ENCODE results near the gene PGLYRP3. TPM values are rescaled to one million over a fixed set of nuclear protein-coding genes. Genes with fewer than 3 reads are reported as not detected.

The PGLYRP3 gene
- total and polyA plus RNA-seq, 2 experiments from 2014 or later, result not detected

DNA sequence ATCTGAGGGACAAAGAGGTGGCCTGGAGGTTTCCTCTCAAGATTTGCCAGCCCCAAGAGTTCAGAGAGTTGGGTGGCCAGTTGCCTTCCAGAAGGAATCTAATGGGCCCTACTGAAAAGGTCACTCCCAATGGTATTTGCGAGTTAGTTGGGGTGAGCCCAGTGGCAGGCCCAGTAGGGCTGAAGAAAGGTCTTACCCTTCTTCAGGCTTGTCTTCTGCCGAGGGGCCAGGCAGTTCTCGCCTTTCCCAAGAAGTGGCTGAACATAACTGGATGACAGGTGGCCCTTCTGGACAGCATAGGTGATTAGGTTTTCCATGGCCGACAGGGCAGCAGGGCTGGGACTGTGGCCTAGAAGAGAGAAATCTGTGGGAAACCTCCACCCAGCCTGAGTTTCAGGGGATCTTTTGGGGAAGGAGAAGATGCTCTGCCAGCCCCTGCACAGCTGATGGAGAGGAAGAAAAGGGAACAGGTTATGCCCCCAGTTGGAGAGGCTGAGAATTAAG lies 28.7 kb upstream of the PGLYRP3 start:
- H3K9me3 ChIP-seq (ENCODE audit: low read depth), result no peaks in the 10 kb centered on the region
- H3K9me2 ChIP-seq (replicated peaks; ENCODE audit: insufficient read depth), result no peaks in the 10 kb centered on the region
- no peaks in the 10 kb centered on the region for H3K79me2 ChIP-seq
- no peak overlapping the region for H3K4me3 ChIP-seq
- no peaks in the 10 kb centered on the region for H3K4me1 ChIP-seq (ENCODE audit: insufficient read depth)
- whole genome bisulfite sequencing (ENCODE audit: low lambda C conversion rate, missing lambda C conversion rate), result 74% methylated on average over 4 of the region's 4 CpGs
- no peaks in the 10 kb centered on the region for H3K27me3 ChIP-seq
- H2AFZ ChIP-seq, result no peak overlapping the region
- H3K36me3 ChIP-seq (replicated peaks; ENCODE audit: insufficient read depth, low read depth), result no peaks in the 10 kb centered on the region
- DNase-seq (ENCODE audit: low spot score), result peak; percentile 2
- H3K27ac ChIP-seq, result no peak overlapping the region
- no peaks in the 10 kb centered on the region for H4K20me1 ChIP-seq (ENCODE audit: insufficient read depth, poor library complexity, severe bottlenecking)
- H3K4me2 ChIP-seq, result no peak overlapping the region
- TF ChIP-seq EZH2 (IDR thresholded peaks at IDR 0.05; ENCODE audit: borderline replicate concordance) (no peak), EZH2phosphoT487 (IDR thresholded peaks at IDR 0.05; ENCODE audit: low read depth, severe bottlenecking, unreplicated experiment) (no peak)
- TF ChIP-seq, protein P1, sequence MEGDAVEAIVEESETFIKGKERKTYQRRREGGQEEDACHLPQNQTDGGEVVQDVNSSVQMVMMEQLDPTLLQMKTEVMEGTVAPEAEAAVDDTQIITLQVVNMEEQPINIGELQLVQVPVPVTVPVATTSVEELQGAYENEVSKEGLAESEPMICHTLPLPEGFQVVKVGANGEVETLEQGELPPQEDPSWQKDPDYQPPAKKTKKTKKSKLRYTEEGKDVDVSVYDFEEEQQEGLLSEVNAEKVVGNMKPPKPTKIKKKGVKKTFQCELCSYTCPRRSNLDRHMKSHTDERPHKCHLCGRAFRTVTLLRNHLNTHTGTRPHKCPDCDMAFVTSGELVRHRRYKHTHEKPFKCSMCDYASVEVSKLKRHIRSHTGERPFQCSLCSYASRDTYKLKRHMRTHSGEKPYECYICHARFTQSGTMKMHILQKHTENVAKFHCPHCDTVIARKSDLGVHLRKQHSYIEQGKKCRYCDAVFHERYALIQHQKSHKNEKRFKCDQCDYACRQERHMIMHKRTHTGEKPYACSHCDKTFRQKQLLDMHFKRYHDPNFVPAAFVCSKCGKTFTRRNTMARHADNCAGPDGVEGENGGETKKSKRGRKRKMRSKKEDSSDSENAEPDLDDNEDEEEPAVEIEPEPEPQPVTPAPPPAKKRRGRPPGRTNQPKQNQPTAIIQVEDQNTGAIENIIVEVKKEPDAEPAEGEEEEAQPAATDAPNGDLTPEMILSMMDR (IDR thresholded peaks at IDR 0.05; ENCODE audit: poor library complexity), result no peak

DNA sequence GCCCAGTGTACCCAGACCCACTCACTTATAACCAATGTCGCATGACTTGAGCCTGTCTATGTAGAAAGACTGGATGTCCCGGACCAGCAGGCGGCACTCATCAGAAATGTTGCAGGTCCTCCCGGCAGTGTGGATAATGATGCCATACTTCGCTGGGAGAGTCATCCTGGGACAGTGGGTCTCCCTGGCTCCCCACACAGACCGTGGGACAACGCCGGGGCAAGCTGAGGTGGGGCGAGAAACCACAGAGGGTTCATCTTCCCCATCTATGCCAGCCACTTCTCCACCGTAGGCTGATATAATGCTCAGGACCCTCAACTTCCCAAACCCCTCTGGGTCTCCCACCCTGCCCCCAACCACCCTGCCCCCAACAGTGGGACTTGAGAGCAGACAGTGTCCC lies 27.6 kb upstream of the PGLYRP3 start:
- Histone ChIP-seq H4K20me1 (ENCODE audit: insufficient read depth, poor library complexity, severe bottlenecking) (no peaks in the 10 kb centered on the region), H3K79me2 (no peaks in the 10 kb centered on the region), H3K4me3 (no peak overlapping the region), H3K4me1 (ENCODE audit: insufficient read depth) (no peaks in the 10 kb centered on the region), H3K4me2 (no peak overlapping the region), H3K36me3 (replicated peaks; ENCODE audit: insufficient read depth, low read depth) (no peaks in the 10 kb centered on the region), H3K27me3 (no peaks in the 10 kb centered on the region), H2AFZ (no peak overlapping the region), H3K27ac (no peak overlapping the region), H3K9me3 (ENCODE audit: low read depth) (no peaks in the 10 kb centered on the region), H3K9me2 (replicated peaks; ENCODE audit: insufficient read depth) (no peaks in the 10 kb centered on the region)
- DNase-seq (ENCODE audit: low spot score), result no peak
- TF ChIP-seq, protein P1 (IDR thresholded peaks at IDR 0.05; ENCODE audit: poor library complexity), result no peak
- TF ChIP-seq EZH2 (IDR thresholded peaks at IDR 0.05; ENCODE audit: borderline replicate concordance) (no peak), EZH2phosphoT487 (IDR thresholded peaks at IDR 0.05; ENCODE audit: low read depth, severe bottlenecking, unreplicated experiment) (no peak)
- WGBS (ENCODE audit: low lambda C conversion rate, missing lambda C conversion rate), result 83% methylated on average over 10 of the region's 10 CpGs

DNA sequence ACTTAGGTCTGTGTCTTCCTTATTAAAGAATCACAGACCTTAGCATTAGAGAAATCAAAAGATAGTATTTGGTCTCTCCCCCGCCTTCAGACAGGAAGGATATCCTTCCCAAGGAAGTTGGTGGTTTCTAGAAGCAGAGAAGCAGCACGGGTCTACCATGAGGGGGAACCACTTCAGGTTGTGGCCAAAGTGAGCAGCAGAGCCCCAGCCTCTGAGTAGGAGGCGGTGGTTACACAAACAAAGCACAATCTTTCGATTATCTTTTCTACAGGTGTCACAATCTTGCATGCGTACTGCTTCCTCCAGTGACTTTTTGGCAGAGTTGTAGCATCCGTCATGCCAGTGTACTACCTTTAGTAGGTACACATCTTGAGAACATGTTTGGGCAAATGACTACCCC lies 27.1 kb upstream of the PGLYRP3 start:
- no peak for DNase-seq (ENCODE audit: low spot score)
- no peaks in the 10 kb centered on the region for H3K27me3 ChIP-seq
- 64% methylated on average over 6 of the region's 6 CpGs for WGBS (ENCODE audit: low lambda C conversion rate, missing lambda C conversion rate)
- no peak overlapping the region for H3K4me2 ChIP-seq
- no peaks in the 10 kb centered on the region for H3K9me2 ChIP-seq (replicated peaks; ENCODE audit: insufficient read depth)
- H3K9me3 ChIP-seq (ENCODE audit: low read depth), result no peaks in the 10 kb centered on the region
- no peak for TF ChIP-seq EZH2phosphoT487 (IDR thresholded peaks at IDR 0.05; ENCODE audit: low read depth, severe bottlenecking, unreplicated experiment)
- TF ChIP-seq EZH2 (IDR thresholded peaks at IDR 0.05; ENCODE audit: borderline replicate concordance), result no peak
- TF ChIP-seq, protein P1 (IDR thresholded peaks at IDR 0.05; ENCODE audit: poor library complexity), result no peak
- no peaks in the 10 kb centered on the region for H3K36me3 ChIP-seq (replicated peaks; ENCODE audit: insufficient read depth, low read depth)
- H3K79me2 ChIP-seq, result no peaks in the 10 kb centered on the region
- no peaks in the 10 kb centered on the region for H4K20me1 ChIP-seq (ENCODE audit: insufficient read depth, poor library complexity, severe bottlenecking)
- H3K27ac ChIP-seq, result no peak overlapping the region
- no peak overlapping the region for H2AFZ ChIP-seq
- no peaks in the 10 kb centered on the region for H3K4me1 ChIP-seq (ENCODE audit: insufficient read depth)
- no peak overlapping the region for H3K4me3 ChIP-seq
